GM19468 (cell line): ENCODE results near the gene MSX1.
A peak's percentile ranks its signal among the peaks of the same experiment; 100 is the strongest.
"Not testable (repeated sequence)": the region's sequence is repeated elsewhere in the genome, so short reads cannot be mapped to it uniquely, and the experiment has no call there.

Experiments used
- ATAC-seq: cut with Tn5 transposase; IDR thresholded peaks from one replicate; pipeline ENCODE4 v1.9.1; 2021; ENCODE audit warnings: mild to moderate bottlenecking, moderate library complexity, moderate number of reproducible peaks; ENCODE audit not compliant: unreplicated experiment; ENCODE audit errors: extremely low read depth

MSX1 gene

DNA sequence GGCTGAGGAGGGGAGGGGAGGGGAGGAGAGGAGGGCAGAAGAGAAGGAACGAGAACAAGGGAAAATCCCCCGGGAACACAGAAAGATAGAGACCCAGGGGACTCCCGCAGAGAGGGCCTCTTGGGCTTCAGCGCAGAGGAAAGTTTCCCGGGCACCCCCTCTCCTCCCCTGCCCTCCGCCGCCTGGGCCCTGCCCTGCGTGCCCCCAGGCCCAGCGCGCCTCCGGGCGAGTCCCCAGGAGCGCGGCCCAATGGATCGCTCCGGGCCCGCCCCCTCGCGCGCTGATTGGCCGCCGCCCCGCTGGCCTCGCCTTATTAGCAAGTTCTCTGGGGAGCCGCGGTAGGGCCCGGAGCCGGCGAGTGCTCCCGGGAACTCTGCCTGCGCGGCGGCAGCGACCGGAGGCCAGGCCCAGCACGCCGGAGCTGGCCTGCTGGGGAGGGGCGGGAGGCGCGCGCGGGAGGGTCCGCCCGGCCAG is at the start of gene MSX1:
MSX1 (plus strand) TSS at position 341 of the 474 bp plus-strand sequence. CDS start 235 bp downstream, outside the sequence.
- ATAC-seq: peak; percentile 47

DNA sequence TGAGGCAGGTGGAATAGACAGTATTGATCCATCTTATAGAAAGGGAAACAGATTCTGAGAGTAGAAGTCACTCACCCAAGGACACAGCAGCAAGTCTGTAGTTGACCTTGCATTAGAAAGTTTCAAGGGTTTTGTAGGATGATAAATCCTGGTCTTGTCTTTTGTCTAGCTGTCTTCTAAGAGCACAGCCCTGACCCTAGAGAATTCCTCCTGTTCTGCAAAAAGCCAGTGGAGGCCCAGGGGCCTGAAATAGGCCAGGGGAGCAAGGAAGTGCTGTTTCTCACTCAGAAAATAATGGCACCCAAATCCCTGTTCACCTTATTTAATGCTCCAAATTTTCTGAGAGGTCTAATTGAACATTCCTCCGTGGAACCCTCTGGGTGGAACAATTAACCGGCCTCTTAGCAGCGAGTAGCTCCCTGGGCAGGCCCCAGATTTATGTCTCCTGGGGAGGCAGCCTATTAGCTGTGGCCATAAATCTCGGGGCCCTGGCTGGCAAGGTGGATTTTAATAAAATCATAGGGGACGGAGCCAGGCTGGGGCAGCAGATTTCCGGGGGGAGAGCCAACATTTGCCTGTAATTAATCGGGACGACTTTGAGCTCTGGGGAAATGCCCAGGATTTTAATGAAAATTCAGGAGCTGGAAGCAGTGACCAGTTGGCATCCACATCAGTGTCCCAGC is 49.2 kb upstream of the MSX1 start:
- ATAC-seq: no peak

DNA sequence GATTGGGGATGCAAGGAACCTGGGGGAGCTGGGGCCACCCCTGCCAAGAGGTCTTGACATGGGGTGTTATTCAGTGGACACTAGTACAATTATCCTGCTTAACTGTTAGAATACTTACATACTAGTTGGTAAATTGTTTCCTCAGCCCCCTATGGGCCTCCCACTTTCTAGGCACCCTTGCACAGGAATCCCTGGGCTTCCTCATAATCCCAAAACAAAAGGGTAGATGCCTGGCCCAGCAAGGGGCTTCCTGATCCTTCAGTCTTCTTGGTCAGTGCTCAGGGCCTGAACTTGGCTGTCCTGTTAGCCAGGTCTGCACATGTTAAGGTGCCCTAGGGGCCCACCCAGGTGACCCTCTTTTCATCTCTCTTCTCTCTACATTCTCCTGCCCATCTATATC is 48.7 kb upstream of the MSX1 start:
- no peak for ATAC-seq

- no peak for ATAC-seq
Observed at GRCh38 chr4:4812145-4812794, 47.2 kb upstream of the MSX1 start.

GRCh38 chr4:4818415-4819212 is 40.9 kb upstream of the MSX1 start:
- no peak for ATAC-seq

GRCh38 chr4:4819213-4819606 is 40.3 kb upstream of the MSX1 start:
- ATAC-seq: no peak

DNA sequence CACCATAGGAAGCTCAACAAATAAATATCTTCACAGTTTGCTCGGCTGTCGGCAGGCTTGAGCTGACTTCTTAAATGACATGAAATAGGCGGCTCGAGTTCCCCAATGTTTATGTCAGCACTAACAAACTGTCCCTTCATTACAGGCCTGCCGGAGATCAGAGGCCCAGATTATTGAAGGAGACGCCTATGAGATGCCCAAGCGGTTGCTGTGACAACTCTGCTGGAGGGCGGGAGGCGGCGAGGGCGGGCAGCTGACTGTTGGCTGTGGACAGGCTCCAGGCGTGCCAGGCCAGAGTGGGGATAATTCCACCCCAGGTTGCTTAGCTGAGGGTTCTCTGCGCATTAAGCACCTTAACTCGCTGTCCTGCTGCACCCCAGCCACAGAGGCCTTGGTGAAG is 39.2 kb upstream of the MSX1 start:
- no peak for ATAC-seq

DNA sequence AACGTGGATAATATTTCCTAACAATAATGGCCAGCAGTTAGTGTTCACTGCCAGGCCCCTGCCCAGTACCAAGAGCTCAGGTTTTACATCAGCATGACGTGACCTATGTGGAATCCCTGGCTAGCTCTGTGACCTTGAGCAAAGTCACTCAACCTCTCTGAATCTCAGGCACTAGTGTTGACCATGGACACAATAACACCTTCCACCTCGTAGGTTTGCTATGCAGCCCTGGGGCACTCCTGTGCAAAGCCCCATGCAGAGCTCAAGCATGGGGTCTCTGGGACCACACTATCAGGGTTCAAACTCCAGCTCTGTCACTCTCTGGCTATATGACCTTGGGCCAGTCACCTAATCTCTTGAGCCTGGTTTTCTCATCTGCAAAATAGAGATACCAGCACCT is 38.7 kb upstream of the MSX1 start:
- ATAC-seq: no peak

DNA sequence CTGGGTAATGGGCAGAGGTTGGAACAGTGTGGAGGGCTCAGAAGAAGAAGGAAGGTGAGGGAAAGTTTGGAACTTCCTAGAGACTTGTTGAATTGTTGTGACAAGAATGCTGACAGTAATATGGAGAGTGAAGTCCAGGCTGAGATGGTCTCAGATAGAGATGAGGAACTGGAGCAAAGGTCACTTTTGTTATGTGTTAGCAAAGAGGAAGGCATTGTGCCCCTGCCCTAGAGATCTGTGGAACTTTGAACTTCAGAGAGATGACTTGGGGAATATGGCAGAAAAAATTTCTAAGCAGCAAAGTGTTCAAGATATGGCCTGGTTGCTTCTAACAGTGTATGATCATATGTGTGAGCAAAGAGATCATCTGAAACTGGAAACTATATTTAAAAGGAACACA is 37.9 kb upstream of the MSX1 start:
- ATAC-seq: no peak

GRCh38 chr4:4822286-4822685 is 37.2 kb upstream of the MSX1 start:
- ATAC-seq: not testable (repeated sequence)

GRCh38 chr4:4823621-4824162 is 35.8 kb upstream of the MSX1 start:
- no peak for ATAC-seq

- ATAC-seq: no peak
Observed at GRCh38 chr4:4824232-4824631, 35.2 kb upstream of the MSX1 start.

GRCh38 chr4:4825431-4825830 is 34.0 kb upstream of the MSX1 start:
- no peak for ATAC-seq

GRCh38 chr4:4829837-4830236 is 29.6 kb upstream of the MSX1 start:
- no peak for ATAC-seq

- ATAC-seq: no peak
Observed at GRCh38 chr4:4831266-4831665, 28.2 kb upstream of the MSX1 start.

DNA sequence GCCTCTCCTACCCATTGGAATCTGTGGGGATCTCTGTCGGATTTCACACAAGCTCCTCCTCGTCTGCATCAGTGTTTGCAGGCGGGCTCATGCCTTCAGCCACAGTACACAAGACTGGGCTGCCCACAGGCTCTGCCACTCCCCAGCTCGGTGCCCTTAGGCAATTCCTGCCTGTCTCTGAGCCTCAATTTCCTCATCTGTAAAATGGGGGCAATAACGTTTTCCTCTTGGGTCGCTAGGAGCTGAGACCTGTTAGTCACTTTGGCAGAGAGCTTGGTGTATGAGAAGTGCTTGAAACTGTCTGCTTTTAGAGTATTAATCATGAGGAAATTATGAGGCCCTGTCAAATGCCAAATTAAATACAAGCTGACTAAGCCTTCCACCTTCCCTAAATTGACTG is 27.6 kb upstream of the MSX1 start:
- ATAC-seq: no peak

DNA sequence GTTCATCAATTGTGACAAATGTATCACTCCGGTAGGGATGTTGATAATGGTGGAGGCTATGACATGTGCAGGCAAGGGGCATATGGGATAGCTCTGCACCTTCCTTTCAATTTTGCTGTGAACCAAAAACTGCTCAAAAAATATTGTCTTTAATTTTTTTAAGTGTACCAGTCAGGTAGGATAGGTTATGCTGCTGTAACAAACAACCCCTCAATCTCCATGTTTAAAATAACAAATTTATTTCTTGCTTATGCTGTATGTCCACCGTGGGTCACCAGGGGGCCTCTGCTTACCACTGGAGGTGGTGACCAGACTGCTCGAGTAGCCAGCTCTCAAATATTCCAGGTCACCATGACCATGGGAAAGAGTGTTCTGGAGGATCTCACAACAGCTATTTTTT is 23.4 kb upstream of the MSX1 start:
- ATAC-seq: no peak

- no peak for ATAC-seq
Observed at GRCh38 chr4:4837316-4837715, 22.1 kb upstream of the MSX1 start.

DNA sequence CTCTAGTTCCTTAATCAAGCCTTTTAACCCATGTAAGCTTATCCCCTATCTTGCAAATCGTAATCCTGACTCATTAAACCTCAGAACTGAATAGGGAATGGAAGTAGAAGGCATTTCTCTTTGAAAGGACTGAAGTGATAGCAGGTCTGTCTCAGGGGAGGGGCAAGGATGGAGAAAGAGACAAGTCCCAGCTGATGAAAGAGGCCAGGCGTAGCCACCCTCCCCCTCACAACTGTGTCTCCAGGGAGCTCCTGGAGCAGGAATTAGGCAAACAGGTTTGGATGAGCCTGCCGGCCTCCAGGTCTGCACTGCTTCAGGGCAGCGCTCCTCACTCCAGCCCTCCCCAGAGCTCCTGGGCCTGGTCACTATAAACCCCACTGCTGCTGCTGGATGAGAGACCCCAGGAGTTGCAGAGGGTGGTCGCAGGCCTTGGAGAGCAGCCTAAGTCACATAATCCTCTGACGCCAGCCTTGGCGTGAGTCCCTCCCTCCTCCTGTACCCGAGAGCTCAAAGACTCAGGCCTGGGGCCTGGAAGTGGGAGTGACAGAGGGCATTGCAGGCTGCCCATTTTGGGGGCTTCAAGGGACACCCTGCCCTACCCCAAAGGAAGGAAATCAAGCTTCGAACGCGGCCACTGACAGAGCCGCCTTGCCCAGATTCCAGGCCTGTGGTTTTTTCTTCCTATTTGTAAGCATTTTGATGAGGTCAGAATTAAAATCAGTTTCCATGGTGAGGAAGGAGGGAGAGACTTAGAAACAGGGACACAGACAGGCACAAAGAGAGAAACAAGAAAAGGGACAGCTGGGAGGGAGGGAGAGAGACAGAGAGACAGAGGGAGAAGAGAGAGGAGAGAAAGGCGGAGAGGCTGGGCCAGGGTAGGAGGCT is 21.2 kb upstream of the MSX1 start:
- no peak for ATAC-seq
